HUES48 (cell line): ENCODE data around the gene RANBP17.
A peak's percentile ranks its signal among the peaks of the same experiment; 100 is the strongest.

ENCODE experiments used
- H3K27ac ChIP-seq: one replicate; pipeline ENCODE4 v1.7.0; 2013; ENCODE audit warnings: low read depth, low read length, inconsistent platforms
- H3K27me3 ChIP-seq: 2 replicates; pipeline ENCODE4 v1.6.1; 2013; ENCODE audit warnings: mild to moderate bottlenecking, low read length; ENCODE audit not compliant: control insufficient read depth, insufficient read depth
- H3K36me3 ChIP-seq: 2 replicates; pipeline ENCODE4 v1.6.1; 2013; ENCODE audit warnings: low read length; ENCODE audit not compliant: control insufficient read depth, insufficient read depth
- H3K4me1 ChIP-seq: 2 replicates; pipeline ENCODE4 v1.6.1; 2013; ENCODE audit warnings: mild to moderate bottlenecking, low read length; ENCODE audit not compliant: control insufficient read depth, insufficient read depth
- H3K4me3 ChIP-seq: 2 replicates; pipeline ENCODE4 v1.5.1; 2013; ENCODE audit warnings: mild to moderate bottlenecking, low read depth, low read length
- H3K9ac ChIP-seq: 2 replicates; pipeline ENCODE4 v1.6.1; 2013; ENCODE audit warnings: mild to moderate bottlenecking, low read depth, low read length, moderate library complexity
- H3K9me3 ChIP-seq: 2 replicates; pipeline ENCODE4 v1.6.1; 2013; ENCODE audit warnings: low read length; ENCODE audit not compliant: control insufficient read depth, insufficient read depth

Gene RANBP17

DNA sequence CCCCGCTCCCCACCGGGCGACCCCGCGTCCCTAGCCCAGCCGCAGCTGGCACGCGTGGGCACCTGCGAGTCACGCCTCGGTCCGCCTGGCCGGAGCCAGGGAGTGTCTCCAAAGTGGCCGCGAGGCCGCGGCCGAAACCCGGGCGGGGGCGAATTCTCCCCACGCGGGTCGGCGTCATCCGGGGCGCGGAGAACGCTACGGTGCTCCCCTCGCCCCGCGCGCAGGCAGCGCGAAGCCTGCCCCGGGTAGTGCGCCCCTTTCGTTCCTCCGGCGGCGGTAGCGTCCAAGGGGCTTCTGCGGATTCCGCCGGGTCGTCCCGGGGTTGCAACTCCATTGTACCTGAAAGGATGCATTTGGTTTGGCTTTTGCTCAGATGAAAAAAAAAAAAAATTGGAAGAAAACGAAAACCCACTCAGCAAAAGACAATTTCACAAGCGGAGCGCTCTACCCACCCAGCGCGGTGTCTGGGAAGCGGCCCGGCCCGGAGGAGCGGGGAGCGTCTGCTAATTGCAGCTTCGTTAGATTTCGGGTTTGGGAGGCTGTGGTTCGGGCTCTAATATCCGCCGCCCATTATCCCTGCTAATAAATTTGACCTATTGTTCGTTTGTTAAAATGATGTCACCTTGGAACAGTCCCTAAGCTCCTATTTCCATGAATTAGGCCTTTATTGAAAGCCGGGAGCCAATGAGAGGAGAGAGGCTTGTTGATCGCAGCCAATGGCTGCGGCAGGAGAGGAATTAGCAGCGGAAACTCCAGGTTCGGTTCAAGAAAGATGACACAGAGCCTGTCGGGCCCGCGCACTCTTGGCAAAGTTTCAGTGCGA is 446.8 kb downstream of the RANBP17 start, which contains the start of gene TLX3:
Gene TLX3, plus strand, starts transcription at position 796 of the 823 bp plus-strand sequence. CDS start 118 bp downstream, outside the sequence.
- Histone ChIP-seq H3K4me1 (peaks cover 18% of the 10 kb centered on the region), H3K9me3 (no peaks in the 10 kb centered on the region), H3K36me3 (no peaks in the 10 kb centered on the region), H3K27me3 (peaks cover 100% of the 10 kb centered on the region), H3K27ac (no peak within 1 kb of the TSS), H3K9ac (no peak within 1 kb of the TSS), H3K4me3 (peak within 1 kb of the TSS; percentile 40; the same call in 1 of the 2 replicates)

GRCh38 chr5:171309276-171310211 is 447.7 kb downstream of the RANBP17 start:
- Histone ChIP-seq H3K4me1 (peaks cover 18% of the 10 kb centered on the region), H3K9me3 (no peaks in the 10 kb centered on the region), H3K36me3 (no peaks in the 10 kb centered on the region), H3K27ac (no peak overlapping the region), H3K27me3 (peaks cover 100% of the 10 kb centered on the region), H3K4me3 (peak overlapping the region; percentile 27; the same call in 1 of the 2 replicates), H3K9ac (no peak overlapping the region)

- no peak overlapping the region for H3K9ac ChIP-seq
- peaks cover 18% of the 10 kb centered on the region for H3K4me1 ChIP-seq
- no peaks in the 10 kb centered on the region for H3K36me3 ChIP-seq
- no peak overlapping the region for H3K4me3 ChIP-seq
- no peaks in the 10 kb centered on the region for H3K9me3 ChIP-seq
- no peak overlapping the region for H3K27ac ChIP-seq
- H3K27me3 ChIP-seq, result peaks cover 100% of the 10 kb centered on the region
Measured at GRCh38 chr5:171310212-171310818, 448.5 kb downstream of the RANBP17 start.

- peaks cover 100% of the 10 kb centered on the region for H3K27me3 ChIP-seq
- peak overlapping the region; percentile 12; the same call in 1 of the 2 replicates for H3K4me3 ChIP-seq
- no peak overlapping the region for H3K27ac ChIP-seq
- H3K9ac ChIP-seq, result no peak overlapping the region
- H3K9me3 ChIP-seq, result no peaks in the 10 kb centered on the region
- H3K36me3 ChIP-seq, result no peaks in the 10 kb centered on the region
- H3K4me1 ChIP-seq, result peaks cover 18% of the 10 kb centered on the region
Measured at GRCh38 chr5:171310819-171311321, 449.1 kb downstream of the RANBP17 start.

DNA sequence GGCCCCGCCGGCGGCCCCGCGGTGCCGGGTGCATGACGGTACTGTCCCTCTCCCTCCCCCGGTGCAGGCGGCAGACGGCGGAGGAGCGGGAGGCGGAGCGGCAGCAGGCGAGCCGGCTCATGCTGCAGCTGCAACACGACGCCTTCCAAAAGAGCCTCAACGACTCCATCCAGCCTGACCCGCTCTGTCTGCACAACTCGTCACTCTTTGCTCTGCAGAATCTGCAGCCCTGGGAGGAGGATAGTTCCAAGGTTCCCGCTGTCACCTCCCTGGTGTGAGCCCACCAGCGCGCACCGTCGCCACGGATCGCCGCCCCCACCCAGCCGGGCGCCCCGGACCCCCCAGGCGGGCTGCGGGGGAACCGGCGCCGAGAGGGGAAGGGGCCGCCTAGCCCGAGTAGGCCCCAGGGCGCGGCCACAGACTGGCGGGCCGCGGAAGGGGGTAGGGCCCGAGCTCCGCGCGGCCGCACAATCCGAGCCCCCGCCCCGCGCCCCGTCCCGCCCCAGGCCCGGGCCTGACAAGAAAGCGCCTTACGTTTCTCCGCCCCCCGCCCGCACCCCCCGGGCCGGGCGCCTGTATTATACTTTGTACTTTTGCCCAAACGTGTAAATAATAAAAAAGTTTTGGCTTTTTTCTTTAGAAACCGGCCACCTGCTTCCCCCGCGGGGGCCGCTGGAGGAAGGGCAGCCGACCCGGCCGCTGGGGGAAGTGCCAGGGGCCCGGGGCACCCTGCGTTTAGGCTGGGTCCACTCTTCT is 449.7 kb downstream of the RANBP17 start:
- H3K4me3 ChIP-seq, result peak overlapping the region; percentile 16; the same call in 1 of the 2 replicates
- H3K27ac ChIP-seq, result no peak overlapping the region
- no peak overlapping the region for H3K9ac ChIP-seq
- no peaks in the 10 kb centered on the region for H3K36me3 ChIP-seq
- no peaks in the 10 kb centered on the region for H3K9me3 ChIP-seq
- H3K27me3 ChIP-seq, result peaks cover 100% of the 10 kb centered on the region
- H3K4me1 ChIP-seq, result peaks cover 16% of the 10 kb centered on the region

- Histone ChIP-seq H3K36me3 (no peaks in the 10 kb centered on the region), H3K9ac (no peak overlapping the region), H3K27ac (no peak overlapping the region), H3K4me1 (peaks cover 11% of the 10 kb centered on the region; the same call in 1 of the 2 replicates), H3K27me3 (peaks cover 100% of the 10 kb centered on the region), H3K9me3 (no peaks in the 10 kb centered on the region), H3K4me3 (peak overlapping the region; percentile 16; the same call in 1 of the 2 replicates)
Measured at GRCh38 chr5:171312129-171312974, 450.5 kb downstream of the RANBP17 start.

- Histone ChIP-seq H3K9ac (no peak overlapping the region), H3K36me3 (no peaks in the 10 kb centered on the region), H3K27ac (no peak overlapping the region), H3K4me3 (no peak overlapping the region), H3K4me1 (peaks cover 11% of the 10 kb centered on the region; the same call in 1 of the 2 replicates), H3K9me3 (no peaks in the 10 kb centered on the region), H3K27me3 (peaks cover 100% of the 10 kb centered on the region)
Measured at GRCh38 chr5:171313481-171314206, 451.8 kb downstream of the RANBP17 start.

DNA sequence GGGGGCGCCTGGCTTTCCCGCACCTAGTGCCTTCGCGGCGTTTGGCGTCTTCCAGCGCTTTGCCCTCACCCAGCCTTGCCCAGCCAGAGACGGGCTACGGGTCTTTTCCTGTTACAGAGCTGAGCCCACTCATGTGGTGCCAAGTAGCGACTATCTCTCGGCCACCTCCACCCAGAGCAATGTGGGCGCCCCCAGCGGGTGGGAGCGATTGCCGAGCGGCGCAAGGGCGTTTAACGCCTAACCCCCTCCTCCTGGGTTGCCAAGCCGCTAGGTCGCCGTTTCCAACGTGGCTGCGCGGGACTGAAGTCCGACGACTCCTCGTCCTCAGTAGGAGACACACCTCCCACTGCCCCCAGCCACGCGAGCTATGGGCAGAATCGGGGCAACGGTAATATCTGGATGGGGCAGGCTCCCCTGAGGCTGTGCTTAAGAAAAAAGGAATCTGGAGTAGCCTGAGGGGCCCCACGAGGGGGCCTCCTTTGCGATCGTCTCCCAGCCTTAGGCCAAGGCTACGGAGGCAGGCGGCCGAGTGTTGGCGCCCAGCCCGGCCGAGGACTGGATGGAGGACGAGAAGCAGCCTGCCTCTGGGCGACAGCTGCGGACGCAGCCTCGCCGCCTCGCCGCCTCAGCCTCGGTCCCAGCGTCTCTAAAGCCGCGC is 453.0 kb downstream of the RANBP17 start:
- Histone ChIP-seq H3K9ac (no peak overlapping the region), H3K4me1 (peaks cover 11% of the 10 kb centered on the region; the same call in 1 of the 2 replicates), H3K36me3 (no peaks in the 10 kb centered on the region), H3K27ac (no peak overlapping the region), H3K9me3 (no peaks in the 10 kb centered on the region), H3K27me3 (peaks cover 100% of the 10 kb centered on the region), H3K4me3 (no peak overlapping the region)
